NB4 (cell line): ENCODE data around the gene NUBP2.

Experiments
- CTCF ChIP-seq: IDR thresholded peaks from one replicate; pipeline ENCODE4 v1.5.1; 2012; ENCODE audit warnings: low read depth, low read length
- MAX ChIP-seq: IDR thresholded peaks from 2 replicates; pipeline ENCODE4 v1.6.1; 2011; ENCODE audit warnings: low read depth, low read length
- MYC ChIP-seq: IDR thresholded peaks from 2 replicates; pipeline ENCODE4 v1.6.1; 2011; ENCODE audit warnings: low read depth, low read length
- POLR2A ChIP-seq: IDR thresholded peaks from 2 replicates; pipeline ENCODE4 v1.6.1; 2011; ENCODE audit warnings: mild to moderate bottlenecking; ENCODE audit not compliant: insufficient read length; ENCODE audit errors: extremely low read depth

- TF ChIP-seq CTCF (no peak), MYC (no peak), POLR2A (no peak), MAX (no peak)
These were observed 12.2 kb upstream of the NUBP2 start for GRCh38 chr16:1770328-1771187.
